ENCODE results near the gene CRYBB1. TPM values are rescaled to one million over a fixed set of nuclear protein-coding genes. Genes with fewer than 3 reads are reported as not detected.

Gene CRYBB1
- total and polyA plus RNA-seq, 4 donors, result 0.14 to 1.1 (median 0.45) TPM

DNA sequence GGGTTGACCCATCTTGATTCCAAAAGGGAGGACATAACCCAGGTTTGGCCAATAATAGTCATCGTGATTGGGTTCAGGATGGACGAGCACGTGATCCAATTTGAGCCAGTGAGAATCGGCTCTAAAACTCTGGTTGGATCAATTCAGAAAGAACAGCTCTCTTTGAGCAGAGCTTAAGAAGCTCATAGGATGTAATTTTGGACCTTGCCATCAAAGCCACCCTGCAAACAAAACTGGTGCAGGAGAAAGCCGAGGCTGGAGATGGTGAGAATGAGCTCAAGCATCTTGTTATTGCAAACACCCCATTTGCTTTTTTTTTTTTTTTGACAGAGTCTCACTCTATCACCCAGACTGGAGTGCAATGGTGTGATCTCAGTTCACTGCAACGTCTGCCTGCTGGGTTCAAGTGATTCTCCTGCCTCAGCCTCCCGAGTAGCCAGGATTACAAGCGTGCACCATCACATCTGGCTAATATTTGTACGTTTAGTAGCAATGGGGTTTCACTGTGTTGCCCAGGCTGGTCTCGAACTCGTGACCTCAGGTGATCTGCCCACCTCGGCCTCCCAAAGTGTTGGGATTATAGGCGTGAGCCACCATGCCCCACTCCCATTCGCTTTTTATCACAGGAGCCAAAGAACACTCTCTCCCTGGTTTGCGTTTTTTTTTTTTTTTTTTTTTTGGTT is 25.7 kb upstream of the CRYBB1 start:
- Histone ChIP-seq H3K27me3 (ENCODE audit: control insufficient read depth in 3 of 3, insufficient read depth in 3 of 3, low read length in 2 of 3) (peaks cover 0 to 21% (median 12%) of the 10 kb centered on the region in 3 donors), H3K4me1 (ENCODE audit: control insufficient read depth in 5 of 5, insufficient read depth in 5 of 5, low read length in 5 of 5) (peaks cover 0 to 11% (median 0%) of the 10 kb centered on the region in 5 donors), H3K27ac (ENCODE audit: low read depth in 1 of 2, low read length in 1 of 2) (peak overlapping the region in 1 of 2 donors; percentile 61), H3K9me3 (ENCODE audit: control insufficient read depth in 4 of 4, insufficient read depth in 3 of 4, low read length in 3 of 4) (no peaks in the 10 kb centered on the region), H3K36me3 (ENCODE audit: control insufficient read depth in 4 of 4, insufficient read depth in 4 of 4, low read length in 4 of 4) (no peaks in the 10 kb centered on the region), H3K4me3 (no peak overlapping the region), H3K9ac (ENCODE audit: insufficient read depth in 1 of 2, low read length in 2 of 2) (no peak overlapping the region)
- TF ChIP-seq, protein P1, sequence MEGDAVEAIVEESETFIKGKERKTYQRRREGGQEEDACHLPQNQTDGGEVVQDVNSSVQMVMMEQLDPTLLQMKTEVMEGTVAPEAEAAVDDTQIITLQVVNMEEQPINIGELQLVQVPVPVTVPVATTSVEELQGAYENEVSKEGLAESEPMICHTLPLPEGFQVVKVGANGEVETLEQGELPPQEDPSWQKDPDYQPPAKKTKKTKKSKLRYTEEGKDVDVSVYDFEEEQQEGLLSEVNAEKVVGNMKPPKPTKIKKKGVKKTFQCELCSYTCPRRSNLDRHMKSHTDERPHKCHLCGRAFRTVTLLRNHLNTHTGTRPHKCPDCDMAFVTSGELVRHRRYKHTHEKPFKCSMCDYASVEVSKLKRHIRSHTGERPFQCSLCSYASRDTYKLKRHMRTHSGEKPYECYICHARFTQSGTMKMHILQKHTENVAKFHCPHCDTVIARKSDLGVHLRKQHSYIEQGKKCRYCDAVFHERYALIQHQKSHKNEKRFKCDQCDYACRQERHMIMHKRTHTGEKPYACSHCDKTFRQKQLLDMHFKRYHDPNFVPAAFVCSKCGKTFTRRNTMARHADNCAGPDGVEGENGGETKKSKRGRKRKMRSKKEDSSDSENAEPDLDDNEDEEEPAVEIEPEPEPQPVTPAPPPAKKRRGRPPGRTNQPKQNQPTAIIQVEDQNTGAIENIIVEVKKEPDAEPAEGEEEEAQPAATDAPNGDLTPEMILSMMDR (IDR thresholded peaks at IDR 0.05; ENCODE audit: control extremely low read depth, extremely low read depth), result no peak
- WGBS, 2 donors, result 75 to 83% methylated on average over 15 of the region's 15 CpGs
- DNase-seq (no peak), ATAC-seq (ENCODE audit: insufficient read depth, low FRiP score) (no peak)

DNA sequence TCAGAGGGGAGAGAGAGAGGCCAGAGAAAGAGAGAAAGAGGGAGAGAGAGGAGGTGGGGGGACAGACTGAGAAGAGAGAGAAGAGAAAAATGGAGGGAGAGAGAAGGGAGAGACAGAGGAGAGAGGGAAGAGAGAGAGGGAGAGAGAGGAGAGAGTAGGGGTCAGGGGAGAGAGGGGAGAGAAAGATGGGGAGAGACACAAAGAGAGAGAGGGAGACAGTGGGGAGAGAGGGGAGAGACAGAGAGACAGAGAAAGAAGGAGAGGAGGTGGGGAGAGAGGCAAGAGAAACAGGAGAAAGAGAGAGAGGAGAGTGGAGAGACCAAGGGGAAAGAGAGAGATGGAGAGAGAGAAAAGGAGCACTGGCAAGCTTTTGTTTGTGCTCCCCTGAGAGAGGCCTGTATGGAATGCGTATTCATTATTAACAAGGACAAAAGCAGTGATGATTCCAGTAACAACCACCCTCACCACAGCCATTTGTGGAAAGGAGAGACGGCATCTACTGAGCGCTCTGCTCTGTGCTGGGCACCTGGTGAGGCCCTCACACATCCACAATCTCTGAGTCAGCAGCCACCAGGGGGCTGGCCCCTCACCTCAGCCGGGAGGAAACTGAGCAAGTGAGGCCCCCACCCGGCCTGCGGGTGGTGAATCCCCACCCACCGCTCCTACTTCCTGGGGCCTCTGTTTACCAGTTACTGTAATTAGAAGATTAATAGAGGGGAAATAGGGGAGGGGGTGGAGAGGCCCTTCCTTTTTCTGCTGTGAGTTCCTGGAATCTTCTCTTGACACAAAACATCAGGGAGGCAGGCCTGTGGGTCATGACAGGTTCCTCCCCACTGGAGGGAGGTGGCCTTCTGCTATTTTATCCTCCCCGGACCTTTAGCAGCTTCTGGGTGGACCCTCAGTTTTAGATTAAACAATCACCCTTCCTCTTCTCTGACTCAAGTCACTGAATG is 24.9 kb upstream of the CRYBB1 start:
- Histone ChIP-seq H3K4me3 (no peak overlapping the region), H3K9me3 (ENCODE audit: control insufficient read depth in 4 of 4, insufficient read depth in 3 of 4, low read length in 3 of 4) (no peaks in the 10 kb centered on the region), H3K27me3 (ENCODE audit: control insufficient read depth in 3 of 3, insufficient read depth in 3 of 3, low read length in 2 of 3) (peaks cover 0 to 12% (median 8%) of the 10 kb centered on the region in 3 donors), H3K4me1 (ENCODE audit: control insufficient read depth in 5 of 5, insufficient read depth in 5 of 5, low read length in 5 of 5) (peaks cover 0 to 11% (median 0%) of the 10 kb centered on the region in 5 donors), H3K9ac (ENCODE audit: insufficient read depth in 1 of 2, low read length in 2 of 2) (no peak overlapping the region), H3K36me3 (ENCODE audit: control insufficient read depth in 4 of 4, insufficient read depth in 4 of 4, low read length in 4 of 4) (no peaks in the 10 kb centered on the region), H3K27ac (ENCODE audit: low read depth in 1 of 2, low read length in 1 of 2) (peak overlapping the region in 1 of 2 donors; percentile 61)
- TF ChIP-seq, protein P1 (IDR thresholded peaks at IDR 0.05; ENCODE audit: control extremely low read depth, extremely low read depth), result no peak
- DNase-seq, result peak in 1 of 3 donors; percentile 37
- ATAC-seq (ENCODE audit: insufficient read depth, low FRiP score), result no peak
- WGBS, 2 donors, result 14 to 21% methylated on average over 8 of the region's 8 CpGs

GRCh38 chr22:26636296-26636695 is 18.5 kb upstream of the CRYBB1 start:
- H3K27ac ChIP-seq (ENCODE audit: low read depth in 1 of 2, low read length in 1 of 2), result no peak overlapping the region
- TF ChIP-seq, protein P1 (IDR thresholded peaks at IDR 0.05; ENCODE audit: control extremely low read depth, extremely low read depth), result no peak
- H3K36me3 ChIP-seq (ENCODE audit: control insufficient read depth in 4 of 4, insufficient read depth in 4 of 4, low read length in 4 of 4), result no peaks in the 10 kb centered on the region
- peaks cover 0 to 3% (median 0%) of the 10 kb centered on the region in 5 donors for H3K4me1 ChIP-seq (ENCODE audit: control insufficient read depth in 5 of 5, insufficient read depth in 5 of 5, low read length in 5 of 5)
- WGBS, 2 donors, result 53 to 73% methylated on average over 1 of the region's 1 CpG
- ATAC-seq (ENCODE audit: insufficient read depth, low FRiP score) (no peak), DNase-seq (no peak)
- no peak overlapping the region for H3K9ac ChIP-seq (ENCODE audit: insufficient read depth in 1 of 2, low read length in 2 of 2)
- no peaks in the 10 kb centered on the region for H3K9me3 ChIP-seq (ENCODE audit: control insufficient read depth in 4 of 4, insufficient read depth in 3 of 4, low read length in 3 of 4)
- H3K4me3 ChIP-seq, result no peak overlapping the region
- H3K27me3 ChIP-seq (ENCODE audit: control insufficient read depth in 3 of 3, insufficient read depth in 3 of 3, low read length in 2 of 3), result no peaks in the 10 kb centered on the region
